Gastroesophageal sphincter (tissue), 3 donors: ENCODE measurements around the gene MMP2.

Experiments used
- CTCF ChIP-seq, 4 experiments: fragments of 200-600 bp in 2 of 4; fragments of 450-650 bp in 2 of 4; sonication (generic) in 1 of 4; IDR thresholded peaks; one replicate each; pipeline ENCODE4 v1.5.1; 2017 to 2019; ENCODE audit warnings: antibody characterized with exemption in 4 of 4, mild to moderate bottlenecking in 2 of 4, moderate library complexity in 2 of 4
- POLR2A ChIP-seq, 2 donors: fragments of 450-650 bp; IDR thresholded peaks; one replicate each; pipeline ENCODE4 v1.6.1; 2017; ENCODE audit warnings: antibody characterized with exemption in 2 of 2, mild to moderate bottlenecking in 2 of 2, moderate library complexity in 1 of 2
- POLR2AphosphoS5 ChIP-seq: sonication (generic); formaldehyde crosslinking; IDR thresholded peaks from one replicate; pipeline ENCODE4 v1.6.1; 2017; ENCODE audit warnings: antibody characterized with exemption

- TF ChIP-seq POLR2A (IDR thresholded peaks at IDR 0.05): no peak
- TF ChIP-seq CTCF (IDR thresholded peaks at IDR 0.05): no peak
- no peak for TF ChIP-seq POLR2AphosphoS5
Observed at GRCh38 chr16:55499281-55499680, 20.3 kb downstream of the MMP2 start.
